HG02678 (cell line): ENCODE results near the gene CDH23.

Experiments used
- ATAC-seq: cut with Tn5 transposase; IDR thresholded peaks from one replicate; pipeline ENCODE4 v1.9.1; 2021; ENCODE audit warnings: mild to moderate bottlenecking, moderate library complexity; ENCODE audit not compliant: unreplicated experiment

Gene CDH23

GRCh38 chr10:71369602-71370001 is 27.1 kb upstream of the CDH23 start:
- ATAC-seq, result no peak

- ATAC-seq, result no peak
Observed at GRCh38 chr10:71370031-71370430, 26.7 kb upstream of the CDH23 start.

- ATAC-seq, result no peak
Observed at GRCh38 chr10:71371750-71372166, 25.0 kb upstream of the CDH23 start.

GRCh38 chr10:71372882-71373495 is 23.7 kb upstream of the CDH23 start:
- ATAC-seq, result peak; percentile 53

GRCh38 chr10:71374481-71375233 is 22.1 kb upstream of the CDH23 start:
- no peak for ATAC-seq

- ATAC-seq, result no peak
Observed at GRCh38 chr10:71375952-71376351, 20.8 kb upstream of the CDH23 start.

- no peak for ATAC-seq
Observed at GRCh38 chr10:71378336-71379117, 18.2 kb upstream of the CDH23 start.

- no peak for ATAC-seq
Observed at GRCh38 chr10:71379118-71379766, 17.5 kb upstream of the CDH23 start.

- no peak for ATAC-seq
Observed at GRCh38 chr10:71380841-71381240, 15.9 kb upstream of the CDH23 start.

- ATAC-seq, result no peak
Observed at GRCh38 chr10:71381611-71382010, 15.1 kb upstream of the CDH23 start.

- no peak for ATAC-seq
Observed at GRCh38 chr10:71382028-71382427, 14.7 kb upstream of the CDH23 start.

- ATAC-seq, result no peak
Observed at GRCh38 chr10:71382757-71383156, 14.0 kb upstream of the CDH23 start.

- no peak for ATAC-seq
Observed at GRCh38 chr10:71383972-71384687, 12.6 kb upstream of the CDH23 start.

- no peak for ATAC-seq
Observed at GRCh38 chr10:71388171-71388570, 8.5 kb upstream of the CDH23 start.

GRCh38 chr10:71388583-71389310 is 8.0 kb upstream of the CDH23 start:
- no peak for ATAC-seq

- no peak for ATAC-seq
Observed at GRCh38 chr10:71389768-71390460, 6.8 kb upstream of the CDH23 start.

GRCh38 chr10:71390461-71390835 is 6.3 kb upstream of the CDH23 start:
- ATAC-seq, result no peak

- ATAC-seq, result no peak
Observed at GRCh38 chr10:71390921-71391690, 5.6 kb upstream of the CDH23 start.

GRCh38 chr10:71391701-71392100 is 5.0 kb upstream of the CDH23 start:
- no peak for ATAC-seq
